Nephron progenitor cell (in vitro differentiated cells): ENCODE results near the gene MAGEB17.

Source experiments
- DNase-seq: peaks from one replicate; pipeline ENCODE4 v3.0.0; 2021
- H3K27ac Mint-ChIP-seq: 2 replicates; pipeline ENCODE4 v1.8.0; 2021; ENCODE audit warnings: mild to moderate bottlenecking, moderate library complexity, mixed read lengths
- H3K27me3 Mint-ChIP-seq: 2 replicates; pipeline ENCODE4 v1.8.0; 2021; ENCODE audit warnings: mild to moderate bottlenecking, low read depth, mixed read lengths; ENCODE audit not compliant: poor library complexity
- H3K36me3 Mint-ChIP-seq: 2 replicates; pipeline ENCODE4 v1.8.0; 2021; ENCODE audit warnings: low read depth, mixed read lengths
- H3K4me1 Mint-ChIP-seq: 2 replicates; pipeline ENCODE4 v1.8.0; 2021; ENCODE audit warnings: mixed read lengths
- H3K4me3 Mint-ChIP-seq: 2 replicates; pipeline ENCODE4 v1.8.0; 2021; ENCODE audit warnings: mild to moderate bottlenecking, moderate library complexity, mixed read lengths
- H3K9me3 Mint-ChIP-seq: 2 replicates; pipeline ENCODE4 v1.8.0; 2021; ENCODE audit warnings: mild to moderate bottlenecking, moderate library complexity, mixed read lengths
- TF ChIP-seq, protein P1 (sequence below): fragments of 200-600 bp; sonication (generic); IDR thresholded peaks from 2 replicates; pipeline ENCODE4 v1.5.0; 2021; ENCODE audit warnings: antibody characterized with exemption

MAGEB17 gene

DNA sequence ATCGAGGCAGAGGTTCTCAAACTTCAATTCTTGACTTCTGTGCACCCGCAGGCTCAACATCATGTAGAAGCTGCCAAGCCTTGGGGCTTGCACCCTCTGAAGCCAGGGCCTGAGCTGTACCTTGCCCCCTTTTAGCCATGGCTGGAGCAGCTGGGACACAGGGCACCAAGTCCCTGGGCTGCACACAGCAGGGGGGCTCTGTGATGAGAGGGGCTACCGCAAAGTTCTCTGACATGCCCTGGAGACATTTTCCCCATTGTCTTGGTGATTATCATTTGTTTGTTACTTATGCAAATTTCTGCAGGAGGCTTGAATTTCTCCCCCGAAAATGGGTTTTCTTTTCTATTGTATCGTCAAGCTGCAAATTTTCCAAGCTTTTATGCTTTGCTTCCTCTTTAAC, 4.9 kb upstream of the MAGEB17 start:
- H3K9me3 Mint-ChIP-seq, result no peaks in the 10 kb centered on the region
- no peaks in the 10 kb centered on the region for H3K27me3 Mint-ChIP-seq
- DNase-seq, result no peak

DNA sequence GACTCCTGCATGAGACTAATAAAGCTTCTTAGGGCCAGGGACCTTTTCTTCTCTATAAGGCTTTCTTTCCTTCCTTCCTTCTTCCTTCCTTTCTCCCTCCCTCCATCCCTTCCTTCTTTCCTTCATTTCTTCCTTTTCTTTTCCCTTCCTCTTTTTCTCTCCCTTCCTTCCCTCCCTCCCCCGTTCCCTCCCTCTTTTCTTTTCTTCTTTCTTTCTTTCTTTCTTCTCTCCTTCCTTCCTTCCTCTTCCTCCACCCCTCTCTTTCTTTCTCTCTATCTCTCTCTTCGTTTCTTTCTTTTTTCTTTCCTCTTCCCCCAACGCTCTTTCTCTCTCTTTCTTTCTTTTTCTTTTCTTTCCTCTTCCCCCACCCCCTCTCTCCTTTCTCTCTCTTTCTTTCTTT, 2.5 kb upstream of the MAGEB17 start:
- Mint-ChIP-seq H3K36me3 (no peaks in the 10 kb centered on the region), H3K27ac (no peak overlapping the region), H3K4me3 (no peak overlapping the region), H3K4me1 (no peaks in the 10 kb centered on the region), H3K27me3 (no peaks in the 10 kb centered on the region), H3K9me3 (no peaks in the 10 kb centered on the region)
- DNase-seq, result no peak
- TF ChIP-seq, protein P1, sequence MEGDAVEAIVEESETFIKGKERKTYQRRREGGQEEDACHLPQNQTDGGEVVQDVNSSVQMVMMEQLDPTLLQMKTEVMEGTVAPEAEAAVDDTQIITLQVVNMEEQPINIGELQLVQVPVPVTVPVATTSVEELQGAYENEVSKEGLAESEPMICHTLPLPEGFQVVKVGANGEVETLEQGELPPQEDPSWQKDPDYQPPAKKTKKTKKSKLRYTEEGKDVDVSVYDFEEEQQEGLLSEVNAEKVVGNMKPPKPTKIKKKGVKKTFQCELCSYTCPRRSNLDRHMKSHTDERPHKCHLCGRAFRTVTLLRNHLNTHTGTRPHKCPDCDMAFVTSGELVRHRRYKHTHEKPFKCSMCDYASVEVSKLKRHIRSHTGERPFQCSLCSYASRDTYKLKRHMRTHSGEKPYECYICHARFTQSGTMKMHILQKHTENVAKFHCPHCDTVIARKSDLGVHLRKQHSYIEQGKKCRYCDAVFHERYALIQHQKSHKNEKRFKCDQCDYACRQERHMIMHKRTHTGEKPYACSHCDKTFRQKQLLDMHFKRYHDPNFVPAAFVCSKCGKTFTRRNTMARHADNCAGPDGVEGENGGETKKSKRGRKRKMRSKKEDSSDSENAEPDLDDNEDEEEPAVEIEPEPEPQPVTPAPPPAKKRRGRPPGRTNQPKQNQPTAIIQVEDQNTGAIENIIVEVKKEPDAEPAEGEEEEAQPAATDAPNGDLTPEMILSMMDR, result no peak

More for the DNA sequence above, 4.9 kb upstream of the MAGEB17 start:
- Mint-ChIP-seq H3K36me3 (no peaks in the 10 kb centered on the region), H3K4me1 (no peaks in the 10 kb centered on the region), H3K4me3 (no peak overlapping the region), H3K27ac (no peak overlapping the region)
- TF ChIP-seq, protein P1, result no peak

DNA sequence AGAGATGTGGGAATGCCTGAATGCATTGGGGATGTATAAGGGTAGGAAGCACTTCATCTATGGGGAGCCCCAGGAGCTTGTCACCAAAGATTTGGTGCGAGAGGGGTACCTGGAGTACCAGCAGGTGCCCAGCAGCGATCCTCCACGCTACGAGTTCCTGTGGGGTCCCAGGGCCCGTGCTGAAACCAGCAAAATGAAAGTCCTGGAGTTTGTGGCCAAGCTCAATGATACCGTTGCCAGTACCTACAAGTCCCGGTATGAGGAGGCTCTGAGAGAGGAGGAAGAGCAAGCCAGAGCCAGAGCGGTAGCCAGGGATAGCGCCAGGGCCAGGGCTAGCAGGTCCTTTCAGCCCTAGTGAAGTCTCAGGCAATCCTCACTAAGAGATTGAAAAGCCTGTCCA, 3.8 kb downstream of the MAGEB17 start:
- Mint-ChIP-seq H3K9me3 (no peaks in the 10 kb centered on the region), H3K4me3 (no peak overlapping the region), H3K27ac (no peak overlapping the region), H3K4me1 (no peaks in the 10 kb centered on the region), H3K36me3 (no peaks in the 10 kb centered on the region), H3K27me3 (peaks cover 3% of the 10 kb centered on the region)
- TF ChIP-seq, protein P1, result no peak
- no peak for DNase-seq

DNA sequence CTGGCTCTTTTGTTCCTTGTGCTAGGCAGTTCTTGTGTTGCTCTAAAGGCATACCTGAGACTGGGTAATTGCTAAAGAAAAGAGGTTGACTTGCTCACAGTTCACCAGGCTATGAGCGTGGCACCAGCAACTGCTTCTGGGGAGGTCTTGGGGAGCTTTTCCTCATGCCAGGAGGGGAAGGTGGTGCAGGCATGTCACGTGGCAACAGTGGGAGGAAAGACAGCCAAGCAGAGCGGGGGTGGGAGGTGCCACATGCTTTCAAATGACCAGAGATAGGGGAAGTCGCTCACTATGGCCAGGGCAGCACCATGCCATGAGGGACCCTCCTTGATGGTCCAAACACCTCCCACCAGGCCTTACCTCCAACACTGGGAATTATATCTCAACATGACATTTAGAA, 4.7 kb downstream of the MAGEB17 start:
- TF ChIP-seq, protein P1, result no peak
- Mint-ChIP-seq H3K36me3 (no peaks in the 10 kb centered on the region), H3K4me1 (no peaks in the 10 kb centered on the region), H3K27ac (no peak overlapping the region), H3K4me3 (no peak overlapping the region), H3K27me3 (peaks cover 3% of the 10 kb centered on the region), H3K9me3 (no peaks in the 10 kb centered on the region)
- DNase-seq, result no peak

DNA sequence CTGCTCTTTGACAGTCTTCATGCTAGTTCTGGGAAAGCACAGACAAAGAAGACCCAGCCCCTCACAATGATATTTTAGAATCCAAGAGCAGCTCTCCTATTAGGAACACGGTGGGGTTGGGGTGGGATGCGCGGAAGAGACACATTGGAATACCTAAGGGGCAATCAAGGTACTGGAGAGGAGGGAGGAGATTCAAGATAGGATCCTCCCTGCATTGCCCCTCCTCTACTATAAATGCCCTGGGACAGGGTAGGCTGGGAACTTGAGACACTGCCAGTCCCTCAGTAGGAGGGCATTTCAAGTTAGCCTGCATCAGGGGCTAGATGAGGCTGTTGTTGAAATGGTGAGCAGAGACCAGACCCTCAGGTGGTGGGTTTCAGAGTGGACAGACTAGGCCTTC, 5.1 kb downstream of the MAGEB17 start:
- Mint-ChIP-seq H3K36me3 (no peaks in the 10 kb centered on the region), H3K4me1 (no peaks in the 10 kb centered on the region), H3K27me3 (peaks cover 3% of the 10 kb centered on the region), H3K27ac (no peak overlapping the region), H3K4me3 (no peak overlapping the region), H3K9me3 (no peaks in the 10 kb centered on the region)
- DNase-seq, result no peak
- TF ChIP-seq, protein P1, result no peak

DNA sequence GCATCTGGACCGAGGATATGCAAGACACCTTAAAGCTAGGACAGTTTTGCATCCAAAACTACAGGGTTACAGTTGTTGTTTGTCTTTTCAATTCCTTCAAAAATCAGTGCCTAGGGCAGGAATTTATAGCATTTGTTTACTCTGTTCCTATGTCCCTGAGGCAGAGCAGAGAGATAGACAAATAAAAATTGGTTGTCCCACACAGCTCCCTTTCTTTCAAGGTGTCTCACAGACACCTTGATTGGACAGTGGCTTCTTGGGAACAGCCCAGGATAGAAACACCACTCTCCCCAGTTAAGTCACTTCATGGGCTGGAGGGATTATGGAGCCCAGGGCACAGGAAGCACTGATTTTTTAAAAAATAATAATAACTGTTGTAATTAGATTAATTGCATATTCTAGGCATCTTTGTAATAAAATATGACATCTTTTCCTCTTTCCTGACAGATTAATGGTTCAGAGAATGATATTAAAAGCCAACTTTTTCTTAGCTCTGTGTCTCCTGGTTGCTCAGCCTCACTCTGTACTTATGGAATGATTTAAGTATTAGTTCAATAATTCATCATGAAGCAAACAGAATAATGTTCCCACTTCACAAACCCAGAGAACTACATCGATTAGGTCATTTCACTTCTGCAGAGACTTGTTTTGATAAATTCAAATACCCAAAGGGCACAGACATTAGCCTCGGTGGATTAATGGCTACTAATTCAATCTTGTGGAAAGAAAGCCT, 8.2 kb downstream of the MAGEB17 start:
- TF ChIP-seq, protein P1, result no peak
- Mint-ChIP-seq H3K9me3 (no peaks in the 10 kb centered on the region), H3K4me1 (peaks cover 7% of the 10 kb centered on the region), H3K27me3 (peaks cover 3% of the 10 kb centered on the region), H3K4me3 (no peak overlapping the region), H3K27ac (no peak overlapping the region), H3K36me3 (no peaks in the 10 kb centered on the region)
- no peak for DNase-seq
